Motor neuron (in vitro differentiated cells): ENCODE measurements around the gene SUMO3. TPM values are rescaled to one million over a fixed set of nuclear protein-coding genes. Genes with fewer than 3 reads are reported as not detected.

Source experiments
- ATAC-seq, 8 experiments: fragments of 200-7000 bp; cut with Tn5 transposase; replicated peaks in 6 of 8; 2 replicates each; pipeline ENCODE4 v1.8.0; 2021; ENCODE audit warnings: mild to moderate bottlenecking in 8 of 8, moderate library complexity in 8 of 8
- H3K27ac ChIP-seq, 2 donors: fragments of 250-450 bp; sonication (Bioruptor Pico); 2 replicates each; pipeline ENCODE4 v1.9.0; 2021; ENCODE audit warnings: antibody characterized with exemption in 2 of 2, mild to moderate bottlenecking in 2 of 2, moderate library complexity in 1 of 2
- H3K4me1 ChIP-seq, 2 donors: fragments of 250-450 bp; sonication (Bioruptor Pico); replicated peaks in 1 of 2; 2 replicates each; pipeline ENCODE4 v1.6.1; 2021; ENCODE audit warnings: antibody characterized with exemption in 2 of 2, mild to moderate bottlenecking in 2 of 2, moderate library complexity in 1 of 2
- H3K4me3 ChIP-seq, 5 donors: fragments of 250-450 bp; sonication (Bioruptor Pico); 2 replicates each; pipeline ENCODE4 v1.9.0; 2021; ENCODE audit warnings: antibody characterized with exemption in 5 of 5, mild to moderate bottlenecking in 5 of 5, moderate library complexity in 4 of 5
- WGBS, 10 experiments: fragments of 450-650 bp; shearing (Covaris generic); methylation state at CpG; one replicate each; pipeline ENCODE4 v1.0.0; 2022; 5-methylcytosine and 5-hydroxymethylcytosine counted together
- in situ Hi-C, 9 experiments: fragments of 400-800 bp; cut with MboI; loops; one replicate each; pipeline ENCODE4 v1.15.0; 2021; ENCODE audit warnings: low sequenced_read_pairs in 9 of 9, low pct_unique_long_range_greater_than_20kb in 2 of 9; ENCODE audit not compliant: unreplicated experiment in 9 of 9
- total RNA-seq, 8 experiments: library from RNA; unstranded; fragments of 300-600 nt; gene quantifications; 2 replicates each; pipeline versions ENCODE4 v1.2.3 to v1.2.4, GENCODE V29; 2022

SUMO3 gene
- total RNA-seq, 8 experiments from 2014 or later, result 46.6 to 103 (median 56.9) TPM

- ATAC-seq, result peak; percentile 11 to 42 (median 29)
- in situ Hi-C loops, result no loop called here
- H3K27ac ChIP-seq, result peak overlapping the region; percentile 71 to 89
- 13 to 72% (median 39%) methylated on average over 2 to 10 of the region's 32 CpGs for WGBS, 10 experiments
- H3K4me1 ChIP-seq, result peaks cover 12 to 18% of the 10 kb centered on the region in 2 donors
- peak overlapping the region; percentile 62 to 94 (median 63) for H3K4me3 ChIP-seq
These were observed 15.3 kb downstream of the SUMO3 start for GRCh38 chr21:44802396-44803153.

- Histone ChIP-seq H3K27ac (peak within 1 kb of the TSS; percentile 71 to 89), H3K4me1 (peaks cover 12 to 18% of the 10 kb centered on the region in 2 donors), H3K4me3 (peak within 1 kb of the TSS; percentile 62 to 94 (median 63))
- in situ Hi-C loops, result no loop called here
- peak; percentile 87 to 97 (median 94) for ATAC-seq
- WGBS, 10 experiments, result 0 to 2% (median 0%) methylated on average over 3 to 11 of the region's 97 CpGs; no CpG with 5 or more reads in 6 of the 10 experiments
These were observed 16.1 kb downstream of the SUMO3 start, which contains the start of gene UBE2G2 for GRCh38 chr21:44801468-44802395. Gene UBE2G2 (minus strand): TSS chr21:44801820. CDS start chr21:44801748, 72 bp downstream.

- peak in 4 of 8 experiments; percentile 1 to 27 (median 12) for ATAC-seq
- H3K27ac ChIP-seq, result peak overlapping the region; percentile 71 to 89
- 0 to 15% (median 2%) methylated on average over 1 to 14 of the region's 17 CpGs; no CpG with 5 or more reads in 1 of the 10 experiments for WGBS, 10 experiments
- in situ Hi-C loops, result no loop called here
- peaks cover 12 to 18% of the 10 kb centered on the region in 2 donors for H3K4me1 ChIP-seq
- H3K4me3 ChIP-seq, result peak overlapping the region; percentile 62 to 94 (median 63)
These were observed 16.8 kb downstream of the SUMO3 start for GRCh38 chr21:44800971-44801467.

DNA sequence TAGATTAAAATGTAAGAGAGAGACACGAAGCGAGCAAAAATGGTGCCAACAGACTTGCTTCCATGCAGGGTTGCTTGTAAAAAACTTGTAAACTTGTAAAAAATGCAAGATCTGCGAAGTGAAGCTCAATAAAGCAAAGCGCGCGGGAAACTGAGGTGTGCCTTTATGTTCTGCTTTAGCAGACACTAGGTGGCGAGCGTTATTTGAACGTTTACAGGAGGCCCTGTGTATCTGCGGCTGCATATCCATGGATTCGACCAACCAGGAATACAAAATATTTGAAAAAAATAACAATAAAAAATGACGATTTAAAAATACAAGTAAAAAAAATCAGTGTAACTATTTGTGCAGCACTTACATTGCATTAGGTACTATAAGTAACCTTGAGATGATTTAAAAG, 17.8 kb downstream of the SUMO3 start:
- H3K4me1 ChIP-seq, result peaks cover 12 to 18% of the 10 kb centered on the region in 2 donors
- peak overlapping the region; percentile 62 to 94 (median 63) for H3K4me3 ChIP-seq
- 7 to 65% (median 40%) methylated on average over 2 to 12 of the region's 12 CpGs; no CpG with 5 or more reads in 2 of the 10 experiments for WGBS, 10 experiments
- in situ Hi-C loops, result no loop called here
- no peak for ATAC-seq
- H3K27ac ChIP-seq, result no peak overlapping the region

DNA sequence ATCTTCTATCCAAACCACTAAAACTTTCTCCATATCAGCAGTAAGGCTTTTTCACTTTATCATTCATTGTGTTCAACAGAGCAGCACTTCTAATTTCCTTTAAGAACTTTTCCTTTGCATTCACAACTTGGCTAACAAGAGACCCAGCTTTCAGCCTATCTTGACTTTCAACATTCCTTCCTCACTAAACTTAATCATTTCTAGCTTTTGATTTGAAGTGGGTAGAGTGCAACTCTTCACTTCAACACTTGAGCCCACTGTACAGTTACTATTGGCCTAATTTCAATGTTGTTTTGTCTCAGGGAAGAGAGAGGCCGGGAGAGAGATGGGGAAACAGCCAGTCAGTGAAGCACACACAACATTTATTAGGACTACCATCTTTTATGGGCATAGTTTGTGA, 18.2 kb downstream of the SUMO3 start:
- ATAC-seq, result no peak
- in situ Hi-C loops, result loop anchor here in 5 of 9 experiments (25.0 kb wide), 3 partner anchors 287 to 462 kb away; partner anchors contain the start of gene CFAP410 (in 1 of the 5)
- peaks cover 12 to 18% of the 10 kb centered on the region in 2 donors for H3K4me1 ChIP-seq
- WGBS, 10 experiments, result 64 to 89% (median 80%) methylated on average over 1 of the region's 1 CpG; no CpG with 5 or more reads in 3 of the 10 experiments
- H3K27ac ChIP-seq, result no peak overlapping the region
- peak overlapping the region in 2 of 5 donors; percentile 63 to 94 for H3K4me3 ChIP-seq

- ATAC-seq, result no peak
- 83 to 100% (median 100%) methylated on average over 1 to 2 of the region's 2 CpGs; no CpG with 5 or more reads in 2 of the 10 experiments for WGBS, 10 experiments
- H3K27ac ChIP-seq, result no peak overlapping the region
- no peak overlapping the region for H3K4me3 ChIP-seq
- peaks cover 13 to 16% of the 10 kb centered on the region in 2 donors for H3K4me1 ChIP-seq
- in situ Hi-C loops, result loop anchor here in 5 of 9 experiments (25.0 kb wide), 3 partner anchors 285 to 460 kb away; partner anchors contain the start of gene CFAP410 (in 1 of the 5)
These were observed 20.1 kb downstream of the SUMO3 start for GRCh38 chr21:44797775-44798174.

- H3K4me1 ChIP-seq, result peaks cover 11 to 13% of the 10 kb centered on the region in 2 donors
- in situ Hi-C loops, result loop anchor here in 5 of 9 experiments (25.0 kb wide), 3 partner anchors 283 to 458 kb away; partner anchors contain the start of gene CFAP410 (in 1 of the 5)
- ATAC-seq, result no peak
These were observed 22.5 kb downstream of the SUMO3 start for GRCh38 chr21:44795342-44795741.

DNA sequence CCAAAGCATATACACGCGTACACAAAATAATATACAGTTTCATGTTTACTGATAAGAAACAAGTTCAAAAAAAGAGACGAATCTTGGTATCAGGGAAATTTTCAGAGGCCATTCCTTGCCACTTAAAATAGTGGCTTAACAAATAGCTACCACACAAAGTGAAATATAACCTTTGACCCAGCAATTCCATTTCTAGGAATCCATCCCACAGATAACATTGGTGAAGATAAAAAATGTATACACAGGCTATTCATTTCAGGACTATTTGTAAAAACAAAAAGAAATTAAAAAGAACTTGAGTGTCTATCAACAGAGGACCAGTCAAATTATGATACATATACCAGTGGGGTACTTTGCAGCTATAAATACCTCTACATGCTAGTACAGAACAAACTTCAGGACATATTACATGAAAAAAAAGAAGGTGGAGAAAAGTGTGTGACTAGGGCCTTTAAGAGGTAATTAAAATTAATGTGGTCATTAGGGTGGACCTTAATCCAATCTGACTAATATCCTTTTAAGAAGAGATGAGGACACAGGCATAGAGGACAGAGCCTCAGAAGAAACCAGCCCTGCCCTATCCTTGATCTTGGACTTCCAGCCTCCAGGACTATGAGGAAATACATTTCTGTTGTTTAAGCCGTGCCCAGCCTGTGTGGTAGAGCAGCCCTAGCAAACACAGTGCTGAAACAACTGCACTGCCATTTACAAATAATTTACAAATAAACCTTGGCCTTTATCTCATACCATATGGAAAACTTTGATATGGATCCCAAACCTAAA, 24.1 kb downstream of the SUMO3 start:
- Histone ChIP-seq H3K4me1 (peaks cover 3 to 6% of the 10 kb centered on the region in 2 donors), H3K27ac (no peak overlapping the region), H3K4me3 (no peak overlapping the region)
- peak in 1 of 8 experiments; percentile 2 for ATAC-seq
- 0 to 50% (median 25%) methylated on average over 1 to 4 of the region's 4 CpGs; no CpG with 5 or more reads in 2 of the 10 experiments for WGBS, 10 experiments
- in situ Hi-C loops, result loop anchor here in 5 of 9 experiments (25.0 kb wide), 3 partner anchors 281 to 456 kb away; partner anchors contain the start of gene CFAP410 (in 1 of the 5)

More at GRCh38 chr21:44795342-44795741, 22.5 kb downstream of the SUMO3 start:
- H3K27ac ChIP-seq, result no peak overlapping the region
- WGBS, 10 experiments, result 83 to 100% (median 94%) methylated on average over 1 to 9 of the region's 11 CpGs
- no peak overlapping the region for H3K4me3 ChIP-seq

DNA sequence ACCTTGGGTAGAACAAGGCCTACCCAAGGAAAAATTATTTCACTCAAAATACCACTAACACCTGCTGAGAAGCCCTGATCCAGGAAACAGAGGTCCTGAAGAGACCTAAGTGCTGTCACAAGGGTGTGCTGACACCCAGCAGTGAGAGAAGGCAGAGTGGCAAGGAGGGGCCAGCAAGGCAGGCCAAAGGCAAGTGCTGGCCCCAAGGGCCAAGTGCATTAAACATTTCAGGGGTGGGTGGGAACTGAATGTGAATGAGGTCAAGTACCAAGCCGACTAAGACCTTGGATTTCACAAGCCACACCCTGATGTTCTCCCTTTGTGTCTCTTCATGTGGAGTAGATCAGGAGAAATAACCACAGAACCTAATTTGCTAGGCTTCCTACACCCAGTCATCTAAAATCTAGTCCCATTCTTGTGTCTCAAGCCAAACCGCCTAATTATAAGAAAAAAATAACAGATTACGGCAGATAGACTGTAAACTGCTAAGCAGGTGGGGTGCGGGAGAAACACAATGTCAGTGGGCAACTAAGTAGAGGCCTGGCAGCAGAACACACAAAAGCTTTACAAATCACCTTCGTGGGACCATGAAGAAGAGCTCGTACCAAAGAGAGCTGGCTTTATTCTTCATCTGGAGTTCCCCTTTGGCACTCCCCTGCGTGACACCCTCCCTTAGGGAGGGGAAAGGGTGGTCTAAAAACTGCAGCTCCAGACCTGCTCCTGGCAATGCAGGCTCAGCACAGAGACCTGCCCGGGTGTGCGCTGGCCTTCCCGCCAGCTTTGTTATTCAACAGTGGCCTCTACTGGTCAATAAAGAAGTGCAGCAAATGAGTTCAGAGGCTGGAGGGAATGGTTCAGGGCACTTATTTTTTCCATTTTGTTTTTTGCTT, 24.9 kb downstream of the SUMO3 start:
- peak; percentile 74 to 98 (median 96) for ATAC-seq
- Histone ChIP-seq H3K27ac (no peak overlapping the region), H3K4me3 (no peak overlapping the region), H3K4me1 (peaks cover 3 to 6% of the 10 kb centered on the region in 2 donors)
- 0 to 60% (median 22%) methylated on average over 1 to 10 of the region's 10 CpGs for WGBS, 10 experiments
- in situ Hi-C loops, result loop anchor here in 5 of 9 experiments (25.0 kb wide), 3 partner anchors 281 to 456 kb away; partner anchors contain the start of gene CFAP410 (in 1 of the 5)

- no peak for ATAC-seq
- Histone ChIP-seq H3K4me1 (peaks cover 3 to 6% of the 10 kb centered on the region in 2 donors), H3K4me3 (no peak overlapping the region), H3K27ac (no peak overlapping the region)
- WGBS, 10 experiments, result 85 to 100% (median 100%) methylated on average over 1 to 3 of the region's 5 CpGs
- in situ Hi-C loops, result loop anchor here in 5 of 9 experiments (25.0 kb wide), 3 partner anchors 280 to 455 kb away; partner anchors contain the start of gene CFAP410 (in 1 of the 5)
These were observed 25.9 kb downstream of the SUMO3 start for GRCh38 chr21:44791993-44792392.

DNA sequence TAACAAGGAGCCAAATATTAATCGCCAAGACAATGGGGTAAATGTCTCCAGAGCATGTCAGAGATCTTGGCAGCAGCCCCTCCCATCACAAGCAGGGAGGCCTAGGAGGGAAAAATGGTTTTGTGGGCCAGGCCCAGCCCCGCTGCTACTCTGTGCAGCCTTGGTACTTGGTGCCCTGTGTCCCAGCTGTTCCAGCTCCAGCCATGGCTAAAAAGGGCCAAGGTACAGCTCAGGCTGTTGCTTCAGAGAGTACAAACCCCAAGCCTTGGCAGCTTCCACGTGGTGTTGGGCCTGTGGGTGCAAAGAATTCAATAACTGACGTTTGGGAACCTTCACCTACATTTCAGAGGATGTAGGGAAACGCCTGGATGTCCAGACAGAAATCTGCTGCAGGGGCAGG, 26.6 kb downstream of the SUMO3 start:
- WGBS, 10 experiments, result 30 to 100% (median 90%) methylated on average over 1 to 3 of the region's 5 CpGs; no CpG with 5 or more reads in 3 of the 10 experiments
- in situ Hi-C loops, result loop anchor here in 5 of 9 experiments (25.0 kb wide), 3 partner anchors 279 to 454 kb away; partner anchors contain the start of gene CFAP410 (in 1 of the 5)
- H3K4me3 ChIP-seq, result no peak overlapping the region
- H3K4me1 ChIP-seq, result peaks cover 3 to 6% of the 10 kb centered on the region in 2 donors
- ATAC-seq, result no peak
- no peak overlapping the region for H3K27ac ChIP-seq
